NCI-H2196 (cell line): ENCODE measurements around the gene DOCK4.

Experiments used
- DNase-seq: peaks from one replicate; lab custom pipeline; 2025; ENCODE audit not compliant: unreplicated experiment; lab: John Stamatoyannopoulos, UW

DOCK4 gene

GRCh38 chr7:111982133-111982532 is 224.1 kb downstream of the DOCK4 start:
- DNase-seq, result no peak

GRCh38 chr7:111980725-111981124 is 225.5 kb downstream of the DOCK4 start:
- no peak for DNase-seq

DNA sequence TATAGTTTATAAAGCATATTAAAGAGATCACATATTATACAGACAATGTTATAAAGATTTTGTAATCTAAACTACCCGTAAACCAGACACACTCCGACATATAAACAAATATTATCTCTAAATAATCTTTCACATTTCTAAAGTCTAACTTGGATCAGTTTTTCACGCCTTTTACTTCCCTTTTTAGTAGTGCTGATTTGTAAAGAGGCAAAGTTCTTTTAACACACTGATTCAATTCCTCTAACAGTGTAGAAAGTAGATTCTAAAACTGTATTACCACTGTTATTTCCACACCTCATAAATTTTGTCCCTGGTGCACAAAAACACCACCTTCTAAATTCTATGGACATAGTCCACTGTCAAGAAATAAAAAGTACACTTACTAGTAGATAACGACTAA is 230.9 kb downstream of the DOCK4 start:
- no peak for DNase-seq

DNA sequence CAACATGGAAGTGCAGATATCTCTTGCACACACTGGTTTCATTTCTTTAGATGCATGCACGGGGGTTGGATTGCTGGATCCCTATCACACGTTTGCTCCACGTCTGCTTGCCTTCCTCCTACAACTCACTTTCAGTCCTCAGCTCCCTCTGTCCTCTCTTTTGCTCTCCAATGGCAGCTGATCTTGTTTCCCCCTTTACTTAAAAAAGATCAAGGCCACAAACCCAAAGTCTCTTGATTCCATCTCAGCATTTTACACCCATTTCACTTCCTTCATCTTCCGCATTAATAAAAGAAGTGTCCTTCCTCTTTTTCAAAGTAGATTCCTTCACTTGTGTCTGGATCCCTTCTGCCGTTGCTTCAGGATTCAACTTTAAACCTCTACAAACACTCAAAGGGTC is 245.2 kb downstream of the DOCK4 start:
- no peak for DNase-seq

DNA sequence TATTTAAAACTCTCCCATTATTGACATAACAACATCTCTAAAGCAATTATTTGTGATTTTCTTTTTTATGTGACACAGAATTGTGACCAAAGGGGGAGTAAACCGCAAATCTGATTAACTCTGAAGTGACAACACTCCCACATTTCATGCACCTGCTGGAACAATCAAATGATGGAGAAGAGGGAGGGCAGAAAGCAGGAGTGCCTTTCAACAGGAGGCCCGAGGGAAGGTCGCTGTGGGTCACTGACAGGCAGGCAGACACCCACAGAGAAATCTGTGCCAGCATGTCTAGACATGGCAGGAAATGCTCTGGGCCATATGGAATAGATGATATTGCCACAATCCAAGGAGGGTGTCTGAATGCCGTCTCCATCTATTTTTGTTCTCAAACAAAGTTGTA is 247.3 kb downstream of the DOCK4 start:
- DNase-seq, result no peak

- DNase-seq, result no peak
These were observed 247.8 kb downstream of the DOCK4 start for GRCh38 chr7:111958431-111958830.

DNA sequence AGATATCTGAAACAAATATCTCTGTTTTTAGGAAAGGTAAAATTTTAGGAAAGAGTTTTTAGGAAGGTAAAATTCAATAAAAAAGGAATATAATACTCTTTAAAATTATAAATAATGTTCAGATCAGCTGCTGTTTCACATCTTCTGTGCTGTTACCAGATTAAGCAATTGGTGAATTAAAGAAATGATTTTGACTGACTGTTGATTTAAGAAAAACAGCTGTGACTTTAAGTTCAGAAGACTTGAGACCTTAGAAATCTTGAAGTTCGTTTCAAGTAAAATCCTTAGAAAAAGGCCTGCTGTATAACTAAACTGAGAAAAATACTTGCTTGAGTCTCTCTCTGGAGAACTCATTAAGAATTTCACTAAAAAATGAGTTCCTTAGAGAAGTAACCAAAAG is 250.6 kb downstream of the DOCK4 start:
- no peak for DNase-seq

DNA sequence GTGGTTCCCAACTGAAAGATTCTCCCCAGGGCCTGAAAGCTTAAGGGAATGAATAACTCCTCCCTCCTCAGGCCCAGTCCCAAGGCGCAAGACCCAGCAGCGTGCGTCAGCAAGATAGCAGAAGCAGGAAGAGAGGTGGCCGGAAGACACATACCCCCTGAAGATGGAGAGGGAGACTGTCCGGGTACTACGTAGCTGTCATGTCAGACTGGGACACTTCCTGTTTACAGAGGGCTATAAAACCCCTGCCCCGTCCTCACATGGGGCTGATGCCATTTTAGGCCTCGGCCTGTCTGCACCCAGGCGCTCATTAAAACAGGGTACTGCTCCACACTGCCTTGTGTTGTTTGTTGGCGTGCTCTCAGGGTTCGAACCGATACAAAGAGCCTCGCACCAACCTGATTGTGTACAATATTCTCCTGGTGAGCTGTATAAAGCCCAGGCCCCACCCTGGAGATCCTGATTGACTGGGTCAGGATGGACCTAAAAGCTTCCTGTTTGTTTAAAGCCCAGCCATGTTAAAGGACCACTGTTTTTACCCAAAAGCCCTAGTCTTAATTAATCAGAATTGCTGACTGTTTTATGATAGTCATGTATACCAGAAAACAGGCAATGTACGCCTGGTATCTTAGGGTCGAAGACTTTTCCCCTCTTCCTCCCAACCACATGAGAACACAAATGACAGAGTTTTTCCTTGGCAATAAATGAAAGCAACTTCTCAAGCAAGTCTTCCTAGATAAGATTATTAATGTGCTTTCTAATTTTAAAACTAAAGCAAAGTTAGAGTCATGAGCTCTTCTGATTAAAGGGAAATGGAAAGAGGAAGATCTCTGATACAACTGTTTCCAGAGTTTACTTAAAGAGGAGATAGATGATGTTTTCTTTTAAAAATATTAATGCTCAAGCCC is 251.5 kb downstream of the DOCK4 start:
- no peak for DNase-seq

GRCh38 chr7:111954056-111954455 is 252.1 kb downstream of the DOCK4 start:
- no peak for DNase-seq

DNA sequence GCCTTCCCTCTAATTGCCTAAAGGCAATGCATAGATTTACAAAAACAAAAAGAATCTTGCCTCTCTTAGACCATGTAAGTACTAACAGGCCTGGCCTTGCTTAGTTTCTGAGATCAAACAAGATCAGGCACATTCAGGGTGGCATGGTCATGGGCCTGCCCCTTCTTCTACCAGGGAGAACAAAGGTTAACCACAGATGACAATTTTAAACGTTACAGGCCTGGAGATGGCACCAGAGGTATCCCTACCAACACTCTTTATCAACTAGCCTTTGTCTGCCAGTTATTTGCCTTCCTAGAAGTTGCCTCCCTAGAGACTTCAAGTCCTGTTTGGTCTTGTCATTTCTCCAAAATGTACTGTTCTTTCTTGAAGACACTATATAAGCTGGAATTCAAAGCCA is 252.6 kb downstream of the DOCK4 start:
- DNase-seq, result peak; percentile 20

- no peak for DNase-seq
These were observed 253.4 kb downstream of the DOCK4 start for GRCh38 chr7:111952783-111953182.

DNA sequence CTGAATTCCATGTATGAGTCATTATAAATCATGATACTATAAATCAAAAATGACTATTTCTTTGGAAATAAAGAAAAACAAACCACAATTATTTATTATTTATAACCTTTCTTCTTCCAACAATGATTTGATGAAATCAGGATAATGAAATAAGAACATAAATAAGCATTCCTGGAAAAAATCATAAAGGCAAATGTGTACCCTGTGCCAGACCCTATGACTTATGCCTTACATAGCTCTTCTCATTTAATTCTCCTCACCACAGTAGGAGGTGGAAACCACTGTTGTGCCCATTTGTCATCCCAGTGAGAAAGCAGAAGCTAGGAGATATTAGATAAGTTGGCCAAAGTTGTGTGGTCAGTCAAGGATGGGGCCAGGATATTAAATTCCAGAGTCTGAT is 255.1 kb downstream of the DOCK4 start:
- no peak for DNase-seq

DNA sequence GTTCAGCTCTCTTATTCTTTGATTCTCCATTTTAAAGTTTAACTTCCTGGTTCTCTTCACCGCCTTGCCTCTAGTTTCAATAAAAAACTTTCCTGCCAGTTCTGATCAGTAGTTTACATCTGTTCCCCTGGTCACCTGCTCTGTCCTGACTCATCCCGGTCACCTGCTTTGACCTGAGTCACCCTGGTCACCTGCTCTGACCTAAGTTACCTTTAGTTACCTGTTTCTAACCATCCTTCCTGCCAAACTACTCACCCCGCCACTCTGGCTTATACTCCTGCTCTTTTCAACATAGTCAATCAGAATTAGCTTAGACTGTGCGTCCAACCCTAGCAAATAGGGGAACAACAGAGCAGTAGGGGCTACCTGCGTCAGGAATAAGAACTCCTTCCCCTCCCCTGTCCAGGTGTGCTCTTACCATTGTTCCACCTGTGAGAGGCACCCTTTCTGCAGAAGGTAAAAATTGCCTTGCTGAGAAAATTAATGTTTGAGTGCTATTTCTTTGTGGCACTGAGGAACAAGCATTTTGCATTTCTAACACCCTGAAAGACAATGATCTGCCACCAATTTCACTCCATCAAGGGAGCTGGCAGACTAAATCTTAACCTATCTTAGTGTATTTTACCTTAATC is 263.6 kb downstream of the DOCK4 start:
- no peak for DNase-seq

DNA sequence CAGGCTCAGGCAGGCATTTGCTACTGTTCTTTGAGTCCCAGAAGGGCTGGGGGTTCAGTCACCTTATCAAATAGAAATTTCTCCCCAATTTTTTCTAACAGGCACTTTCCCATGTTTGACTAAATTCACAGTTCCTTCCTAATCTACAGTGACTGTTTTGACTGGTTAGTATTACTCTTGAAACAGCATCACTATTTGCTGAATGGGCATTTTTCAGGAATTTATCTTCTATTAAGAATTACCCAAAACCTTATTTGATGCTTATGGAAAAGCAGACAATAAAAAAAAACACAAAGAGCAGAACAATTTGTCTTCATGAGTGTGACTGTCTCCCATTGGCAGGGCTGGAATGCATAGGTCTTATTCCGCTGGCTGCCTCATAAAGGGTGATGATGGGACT is 269.0 kb downstream of the DOCK4 start:
- no peak for DNase-seq

DNA sequence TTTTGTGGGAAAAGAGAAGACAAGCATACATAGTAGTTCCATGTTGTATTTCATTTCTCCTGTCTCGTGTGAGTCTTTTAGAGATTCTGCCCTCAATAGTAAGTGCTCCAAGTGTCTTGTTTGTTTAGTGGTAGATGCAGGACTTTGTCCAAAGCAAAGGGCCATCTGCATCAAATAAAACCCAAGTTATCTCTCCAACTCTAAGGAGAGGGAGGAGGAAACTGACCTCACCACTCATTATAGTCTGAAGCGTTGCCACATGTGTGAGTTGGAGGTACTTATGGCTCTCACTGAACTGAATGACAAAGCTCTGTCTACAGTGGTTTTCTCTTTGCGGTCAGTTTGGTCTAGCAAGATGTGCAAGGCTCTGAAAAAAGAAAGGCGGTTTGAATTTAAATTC is 272.6 kb downstream of the DOCK4 start:
- no peak for DNase-seq

DNA sequence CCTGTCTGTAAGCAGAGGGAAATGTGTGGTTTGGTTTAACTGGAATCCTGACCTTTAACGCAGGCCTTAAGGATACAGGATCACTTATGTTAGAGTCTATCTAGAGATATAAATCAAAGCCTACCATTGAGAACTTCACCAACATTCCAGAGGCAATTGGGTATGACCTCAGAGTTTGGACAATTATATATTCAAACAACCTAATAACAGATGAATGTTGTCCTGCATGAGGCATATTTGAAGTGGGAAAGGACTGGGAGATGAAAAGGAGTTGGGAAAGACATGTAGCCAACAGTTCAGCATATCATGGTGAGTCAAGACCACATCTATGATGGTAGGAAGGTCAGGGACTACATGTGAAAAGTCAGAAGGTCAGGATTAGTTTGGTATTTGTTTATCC is 274.2 kb downstream of the DOCK4 start:
- DNase-seq, result no peak

GRCh38 chr7:111931016-111931517 is 275.1 kb downstream of the DOCK4 start:
- peak; percentile 28 for DNase-seq

- DNase-seq, result no peak
These were observed 276.9 kb downstream of the DOCK4 start for GRCh38 chr7:111929264-111929663.

- DNase-seq, result no peak
These were observed 278.7 kb downstream of the DOCK4 start for GRCh38 chr7:111927353-111928019.

- no peak for DNase-seq
These were observed 285.9 kb downstream of the DOCK4 start for GRCh38 chr7:111920329-111920728.

DNA sequence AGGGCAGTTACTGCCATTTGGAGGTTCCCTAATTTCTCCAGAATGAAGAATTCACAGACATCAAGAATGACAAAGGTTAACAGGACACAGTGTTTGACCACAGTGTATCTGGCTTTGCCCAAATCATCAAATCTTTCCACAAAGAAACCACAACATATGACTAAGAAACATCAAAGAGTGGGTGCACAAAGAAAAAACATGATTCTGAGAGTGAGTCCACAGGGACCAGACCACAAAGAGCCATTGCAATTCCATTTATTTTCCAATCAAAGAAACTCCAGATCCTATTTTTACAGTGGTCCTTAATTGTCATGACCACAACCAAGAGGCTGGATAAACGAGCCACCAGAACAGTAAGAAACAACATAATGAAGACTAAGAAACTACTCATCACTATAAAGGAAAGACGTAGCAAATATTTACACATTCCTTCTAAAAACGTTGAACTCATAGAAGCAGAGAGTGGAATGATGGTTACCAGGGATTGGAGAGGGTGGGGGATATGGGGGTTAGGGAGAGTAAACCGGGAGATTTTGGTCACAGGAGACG is 286.5 kb downstream of the DOCK4 start:
- no peak for DNase-seq

- no peak for DNase-seq
These were observed 287.0 kb downstream of the DOCK4 start for GRCh38 chr7:111919164-111919563.
